ENCODE measurements around the gene PPP4R4.
"Not testable (repeated sequence)": the region's sequence is repeated elsewhere in the genome, so short reads cannot be mapped to it uniquely, and the experiment has no call there.

Gene PPP4R4

DNA sequence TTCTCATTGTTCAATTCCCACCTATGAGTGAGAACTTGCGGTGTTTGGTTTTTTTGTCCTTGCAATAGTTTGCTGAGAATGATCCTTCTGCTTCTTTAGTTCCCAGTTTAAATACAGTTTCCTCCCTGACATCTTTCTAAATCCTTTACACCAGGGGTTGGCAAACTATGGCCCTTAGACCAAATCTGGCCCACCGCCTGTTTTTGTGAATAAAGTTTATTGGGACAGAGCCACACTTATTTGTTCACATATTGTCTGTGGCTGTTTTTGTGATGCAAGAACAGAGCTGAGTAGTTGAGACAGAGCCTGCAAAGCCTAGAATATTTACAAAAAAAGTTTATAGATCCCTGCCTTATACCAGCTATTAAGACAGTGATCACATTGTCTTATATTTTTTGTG, 65.3 kb downstream of the PPP4R4 start:
- DNase-seq (ENCODE audit: extremely low spot score, insufficient read length, low read depth) (no peak), FAIRE-seq (no peak)

DNA sequence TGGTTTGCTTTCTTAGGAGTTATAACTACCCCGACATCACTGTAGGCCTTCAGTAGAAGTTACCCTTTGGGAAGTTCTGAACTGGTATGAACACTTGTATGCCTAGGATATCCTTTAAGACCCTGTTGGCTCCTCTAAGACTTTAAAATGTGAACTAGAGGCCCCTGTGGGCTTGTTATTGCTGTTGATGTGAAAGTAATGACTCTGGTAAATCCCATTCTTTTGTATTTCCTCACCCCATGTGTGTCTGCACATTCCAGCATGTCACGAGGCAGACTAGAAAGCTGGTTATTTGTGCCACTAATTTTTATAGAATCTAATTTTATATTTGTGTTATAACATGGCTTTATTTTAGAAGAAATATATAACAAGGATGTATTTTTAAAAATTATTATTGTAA, 70.1 kb downstream of the PPP4R4 start:
- no peak for DNase-seq (ENCODE audit: extremely low spot score, insufficient read length, low read depth)
- FAIRE-seq, result no peak

GRCh38 chr14:94264195-94264594, 90.1 kb downstream of the PPP4R4 start:
- DNase-seq (ENCODE audit: extremely low spot score, insufficient read length, low read depth); FAIRE-seq: not testable (repeated sequence)

- FAIRE-seq, result no peak
- DNase-seq (ENCODE audit: extremely low spot score, insufficient read length, low read depth), result no peak
Observed at GRCh38 chr14:94267352-94267751, 93.2 kb downstream of the PPP4R4 start.

- DNase-seq (ENCODE audit: extremely low spot score, insufficient read length, low read depth); FAIRE-seq: not testable (repeated sequence)
Observed at GRCh38 chr14:94268582-94268981, 94.5 kb downstream of the PPP4R4 start.

DNA sequence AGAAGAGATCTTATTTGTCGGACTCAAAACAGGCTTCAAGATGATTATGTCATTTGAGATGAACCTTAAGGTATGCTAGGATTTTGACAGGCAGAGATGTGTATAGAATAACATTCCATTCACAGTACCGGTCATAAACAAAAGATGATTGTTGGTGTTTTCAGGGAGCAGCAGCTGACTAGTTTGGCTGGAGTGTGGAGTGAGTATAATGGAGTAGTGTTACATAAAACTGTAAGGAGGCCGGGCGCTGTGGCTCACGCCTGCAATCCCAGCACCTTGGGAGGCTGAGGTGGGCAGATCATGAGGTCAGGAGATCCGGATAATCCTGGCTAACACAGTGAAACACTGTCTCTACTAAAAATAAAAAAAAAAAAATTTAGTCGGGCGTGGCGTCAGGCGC, 95.0 kb downstream of the PPP4R4 start:
- DNase-seq (ENCODE audit: extremely low spot score, insufficient read length, low read depth), result no peak
- FAIRE-seq, result peak; percentile 24

DNA sequence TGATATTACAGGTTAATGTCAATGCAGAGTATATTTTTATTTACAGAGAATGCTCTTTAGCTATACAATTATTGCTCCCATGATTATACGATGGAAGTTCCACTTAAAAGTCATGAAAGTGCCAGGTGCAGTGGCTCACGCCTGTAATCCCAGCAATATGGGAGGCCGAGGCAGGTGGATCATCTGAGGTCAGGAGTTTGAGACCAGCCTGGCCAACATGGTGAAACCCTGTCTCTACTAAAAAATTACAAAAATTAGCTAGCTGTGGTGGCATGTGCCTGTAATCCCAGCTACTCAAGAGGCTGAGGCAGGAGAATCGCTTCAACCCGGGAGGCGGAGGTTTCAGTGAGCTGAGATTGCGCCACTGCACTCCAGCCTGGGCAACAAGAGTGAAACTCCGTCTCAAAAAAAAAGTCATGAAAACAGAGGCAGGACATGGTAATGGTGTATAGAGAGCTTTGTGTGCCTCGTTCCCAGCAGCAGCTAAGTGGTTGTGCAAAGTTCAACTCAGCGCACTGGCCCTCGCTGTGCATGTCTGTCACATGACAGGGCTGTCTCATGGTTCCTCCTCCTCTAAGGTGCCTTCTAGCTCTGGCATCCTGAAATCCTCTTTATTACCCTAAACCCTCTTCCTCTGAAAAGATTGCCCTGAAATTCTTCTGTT, 102.9 kb downstream of the PPP4R4 start:
- not testable (repeated sequence) for FAIRE-seq; DNase-seq (ENCODE audit: extremely low spot score, insufficient read length, low read depth)

- FAIRE-seq (no peak), DNase-seq (ENCODE audit: extremely low spot score, insufficient read length, low read depth) (no peak)
Observed at GRCh38 chr14:94278731-94279130, 104.6 kb downstream of the PPP4R4 start.

- FAIRE-seq (no peak), DNase-seq (ENCODE audit: extremely low spot score, insufficient read length, low read depth) (no peak)
Observed at GRCh38 chr14:94282991-94283723, 109.0 kb downstream of the PPP4R4 start.

- DNase-seq (ENCODE audit: extremely low spot score, insufficient read length, low read depth), result no peak
- no peak for FAIRE-seq
Observed at GRCh38 chr14:94284221-94284620, 110.1 kb downstream of the PPP4R4 start.

- DNase-seq (ENCODE audit: extremely low spot score, insufficient read length, low read depth) (no peak), FAIRE-seq (no peak)
Observed at GRCh38 chr14:94285158-94285557, 111.0 kb downstream of the PPP4R4 start.

GRCh38 chr14:94288610-94289465, 114.7 kb downstream of the PPP4R4 start:
- FAIRE-seq, result no peak
- DNase-seq (ENCODE audit: extremely low spot score, insufficient read length, low read depth), result no peak

- FAIRE-seq (no peak), DNase-seq (ENCODE audit: extremely low spot score, insufficient read length, low read depth) (no peak)
Observed at GRCh38 chr14:94290197-94290596, 116.1 kb downstream of the PPP4R4 start.

GRCh38 chr14:94291159-94291905, 117.2 kb downstream of the PPP4R4 start:
- DNase-seq (ENCODE audit: extremely low spot score, insufficient read length, low read depth) (no peak), FAIRE-seq (no peak)

DNA sequence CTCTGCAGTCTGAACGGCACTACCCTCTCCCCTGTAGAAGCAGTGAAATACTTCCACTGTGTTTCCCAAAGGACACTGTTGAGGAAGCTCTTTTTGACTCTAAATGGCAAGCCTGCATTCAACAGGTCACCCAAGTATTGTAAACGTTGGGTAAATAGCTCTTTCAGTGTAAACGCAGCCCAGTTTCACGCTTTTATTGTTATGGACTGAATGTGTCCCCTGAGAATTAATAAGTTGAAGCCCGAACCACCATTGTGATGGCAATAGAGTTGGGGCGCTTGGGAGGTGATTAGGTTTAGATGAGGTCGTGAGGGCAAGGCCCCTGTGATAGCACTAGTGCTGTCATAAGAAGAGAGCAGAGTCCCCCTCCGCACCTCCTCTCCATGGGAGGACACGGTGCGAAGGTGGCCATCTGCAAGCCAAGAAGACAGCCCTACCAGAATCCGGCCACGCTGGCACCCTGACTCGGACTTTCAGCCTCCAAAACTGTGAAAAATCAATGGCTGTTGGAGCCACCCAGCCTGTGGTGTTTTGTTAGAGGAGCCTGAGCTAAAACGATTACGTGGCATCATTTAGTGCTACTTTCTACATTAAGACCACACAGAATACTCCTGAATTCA, 117.9 kb downstream of the PPP4R4 start:
- FAIRE-seq, result no peak
- DNase-seq (ENCODE audit: extremely low spot score, insufficient read length, low read depth), result no peak

DNA sequence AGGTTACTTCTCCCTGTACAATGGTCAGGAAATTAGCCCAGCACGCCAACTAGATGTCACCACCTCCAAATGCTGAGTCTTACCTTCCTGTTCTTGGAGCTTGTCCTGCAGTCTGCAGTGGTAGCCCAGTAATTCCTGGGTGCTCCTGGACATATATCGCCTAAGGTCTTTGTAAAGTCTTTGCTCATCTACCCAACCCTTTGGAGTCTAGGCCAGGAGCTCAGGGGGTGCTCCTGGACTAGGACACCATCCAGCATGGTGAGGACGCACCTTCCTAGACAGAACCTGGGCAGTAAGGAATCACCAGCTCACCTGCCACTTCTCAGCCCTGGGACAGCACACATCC, 118.4 kb downstream of the PPP4R4 start:
- DNase-seq (ENCODE audit: extremely low spot score, insufficient read length, low read depth), result no peak
- no peak for FAIRE-seq

DNA sequence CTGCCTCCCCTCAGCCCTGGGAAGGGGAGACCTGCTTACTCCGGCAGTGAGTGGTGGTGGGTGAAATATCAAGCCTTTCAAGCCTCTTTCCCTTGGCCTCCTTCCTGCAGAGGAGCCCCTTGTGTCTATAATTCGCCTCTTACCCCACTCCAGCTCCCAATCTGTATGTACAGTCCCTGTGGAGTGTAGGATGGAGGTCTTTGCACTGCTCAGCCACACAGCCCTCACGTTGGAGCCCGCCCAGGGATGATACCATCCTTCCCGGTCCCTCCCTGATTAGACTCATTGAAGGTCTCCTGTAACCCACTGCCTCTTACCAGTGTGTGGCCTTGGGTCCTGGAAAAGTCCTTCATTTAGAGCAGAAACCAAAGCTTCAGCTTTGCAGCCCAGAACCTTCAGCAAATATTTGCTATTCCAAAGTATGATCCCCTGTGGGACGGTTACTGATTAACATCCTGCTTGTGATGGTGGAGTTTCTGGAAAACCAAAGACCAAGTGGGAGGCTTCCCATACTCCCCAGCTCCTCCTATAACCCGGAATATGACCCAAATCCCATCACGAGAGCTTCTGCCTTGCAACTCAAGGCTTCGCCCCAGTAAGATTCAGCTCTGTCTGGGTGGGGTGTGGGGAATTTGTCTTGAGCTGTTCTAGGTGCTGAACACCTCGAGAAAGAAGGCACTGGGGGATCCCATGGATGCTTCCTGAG, 118.9 kb downstream of the PPP4R4 start, which contains the start of gene SERPINA10:
Gene SERPINA10 (minus strand): TSS at position 397 of the 706 bp plus-strand sequence. CDS start 2,675 bp downstream, outside the sequence.
- DNase-seq (ENCODE audit: extremely low spot score, insufficient read length, low read depth) (no peak), FAIRE-seq (no peak)

GRCh38 chr14:94293578-94293924, 119.4 kb downstream of the PPP4R4 start:
- DNase-seq (ENCODE audit: extremely low spot score, insufficient read length, low read depth) (no peak), FAIRE-seq (no peak)
